SU-DHL-6 (cell line): ENCODE measurements around the gene ATP5MC3.

Source experiments
- H2AFZ ChIP-seq: fragments of 200-600 bp; sonication (generic); 2 replicates; pipeline ENCODE4 v1.6.1; 2014; ENCODE audit warnings: low read depth, mild to moderate bottlenecking, moderate library complexity, mixed read lengths, antibody characterized with exemption, low read length; ENCODE audit not compliant: severe bottlenecking
- H3F3A ChIP-seq: fragments of 200-600 bp; shearing (Covaris generic); 2 replicates; pipeline ENCODE4 v1.6.0; 2016; ENCODE audit warnings: antibody characterized with exemption, mild to moderate bottlenecking; ENCODE audit not compliant: insufficient read depth
- H3K27ac ChIP-seq: fragments of 200-600 bp; sonication (generic); 2 replicates; pipeline ENCODE4 v1.5.1; 2016; ENCODE audit warnings: low read depth, mild to moderate bottlenecking, low read length, moderate library complexity, mixed read lengths
- H3K27me3 ChIP-seq: fragments of 200-600 bp; sonication (generic), shearing (Covaris generic); 2 replicates; pipeline ENCODE4 v1.6.0; 2014; ENCODE audit warnings: mild to moderate bottlenecking, low read length
- H3K36me3 ChIP-seq: fragments of 200-600 bp; sonication (generic); 2 replicates; pipeline ENCODE4 v1.6.1; 2014; ENCODE audit warnings: mild to moderate bottlenecking, low read length, mixed read lengths
- H3K4me2 ChIP-seq: fragments of 300-600, 200-600 bp; shearing (Covaris generic), sonication (generic); 2 replicates; pipeline ENCODE4 v1.6.0; 2014; ENCODE audit warnings: low read length, low read depth, mild to moderate bottlenecking; ENCODE audit not compliant: poor library complexity, severe bottlenecking
- H3K4me3 ChIP-seq: fragments of 200-600 bp; sonication (generic); 2 replicates; pipeline ENCODE4 v1.5.1; 2014; ENCODE audit warnings: antibody characterized with exemption, low read length, mild to moderate bottlenecking, mixed read lengths; ENCODE audit not compliant: insufficient read depth, poor library complexity, severe bottlenecking
- H3K79me2 ChIP-seq: fragments of 200-600 bp; sonication (generic); 2 replicates; pipeline ENCODE4 v1.6.1; 2014; ENCODE audit warnings: mild to moderate bottlenecking, low read length, moderate library complexity; ENCODE audit not compliant: insufficient read depth
- H3K9ac ChIP-seq: fragments of 200-600 bp; sonication (generic); 2 replicates; pipeline ENCODE4 v1.7.0; 2014; ENCODE audit warnings: mild to moderate bottlenecking, low read length
- H3K9me2 ChIP-seq: fragments of 200-600 bp; sonication (generic); replicated peaks from 2 replicates; pipeline ENCODE4 v1.6.1; 2014; ENCODE audit warnings: low read length; ENCODE audit not compliant: insufficient read depth
- H3K9me3 ChIP-seq: fragments of 200-600 bp; sonication (generic); 2 replicates; pipeline ENCODE4 v1.6.1; 2014; ENCODE audit warnings: low read length, mixed read lengths; ENCODE audit not compliant: insufficient read depth
- H4K20me1 ChIP-seq: fragments of 200-600 bp; sonication (generic); 2 replicates; pipeline ENCODE4 v1.6.1; 2014; ENCODE audit warnings: low read depth, mild to moderate bottlenecking, antibody characterized with exemption, low read length, moderate library complexity, mixed read lengths
- CTCF ChIP-seq: fragments of 200-600 bp; sonication (generic); IDR thresholded peaks from one replicate; pipeline ENCODE4 v1.5.1; 2017; ENCODE audit warnings: antibody characterized with exemption, mild to moderate bottlenecking, low read length, moderate library complexity; ENCODE audit not compliant: insufficient read depth, poor library complexity, severe bottlenecking
- EZH2phosphoT487 ChIP-seq: fragments of 200-600 bp; sonication (generic), shearing (Covaris generic); conservative IDR thresholded peaks from 2 replicates; pipeline ENCODE4 v1.6.1; 2018; ENCODE audit warnings: mild to moderate bottlenecking, antibody characterized with exemption, low read length, moderate library complexity, mixed read lengths

The ATP5MC3 gene

GRCh38 chr2:175181877-175182308 is 383 bp upstream of the ATP5MC3 start:
- H3K9ac ChIP-seq = peak overlapping the region; percentile 90
- H3K79me2 ChIP-seq = peaks cover 41% of the 10 kb centered on the region
- H3K36me3 ChIP-seq = peaks cover 36% of the 10 kb centered on the region; the same call in 1 of the 2 replicates
- no peaks in the 10 kb centered on the region for H3K9me2 ChIP-seq
- peaks cover 8% of the 10 kb centered on the region; the same call in 1 of the 2 replicates for H3F3A ChIP-seq
- peak overlapping the region; percentile 92 for H2AFZ ChIP-seq
- no peak for TF ChIP-seq EZH2phosphoT487
- no peak for TF ChIP-seq CTCF
- no peaks in the 10 kb centered on the region for H3K27me3 ChIP-seq
- H3K27ac ChIP-seq = peak overlapping the region; percentile 57
- H3K9me3 ChIP-seq = no peaks in the 10 kb centered on the region
- H3K4me2 ChIP-seq = peak overlapping the region; percentile 88
- H3K4me3 ChIP-seq = peak overlapping the region; percentile 77
- peaks cover 20% of the 10 kb centered on the region for H4K20me1 ChIP-seq

- Histone ChIP-seq H3K4me2 (peak overlapping the region; percentile 88), H3K79me2 (peaks cover 42% of the 10 kb centered on the region), H3K4me3 (peak overlapping the region; percentile 77), H3K9me3 (no peaks in the 10 kb centered on the region), H3K9ac (peak overlapping the region; percentile 90), H3F3A (peaks cover 11% of the 10 kb centered on the region; the same call in 1 of the 2 replicates), H2AFZ (no peak overlapping the region), H4K20me1 (peaks cover 20% of the 10 kb centered on the region), H3K27ac (peak overlapping the region; percentile 48), H3K27me3 (no peaks in the 10 kb centered on the region), H3K36me3 (peaks cover 41% of the 10 kb centered on the region; the same call in 1 of the 2 replicates), H3K9me2 (no peaks in the 10 kb centered on the region)
- TF ChIP-seq CTCF = no peak
- TF ChIP-seq EZH2phosphoT487 = no peak
Measured at GRCh38 chr2:175180701-175181103, 808 bp downstream of the ATP5MC3 start.

- Histone ChIP-seq H3K4me2 (no peak overlapping the region), H2AFZ (no peak overlapping the region), H3K79me2 (peaks cover 42% of the 10 kb centered on the region), H3K4me3 (no peak overlapping the region), H3K9me3 (no peaks in the 10 kb centered on the region), H3K9ac (no peak overlapping the region), H3K9me2 (no peaks in the 10 kb centered on the region), H3K27me3 (no peaks in the 10 kb centered on the region), H3K27ac (no peak overlapping the region), H4K20me1 (peaks cover 20% of the 10 kb centered on the region), H3F3A (peaks cover 39% of the 10 kb centered on the region; the same call in 1 of the 2 replicates), H3K36me3 (peaks cover 43% of the 10 kb centered on the region; the same call in 1 of the 2 replicates)
- no peak for TF ChIP-seq CTCF
- TF ChIP-seq EZH2phosphoT487 = no peak
Measured at GRCh38 chr2:175176624-175177023, 4.9 kb downstream of the ATP5MC3 start.
